Inflammatory macrophage treated with lipopolysaccharide for 1 hour (primary cell): Measurements from ENCODE around the gene MESD.

ENCODE experiments used
- DNase-seq, 2 donors: peaks; one replicate each; pipeline ENCODE4 v3.0.0-alpha.2; 2020 to 2022

Gene MESD

GRCh38 chr15:80957556-80957955, 32.1 kb downstream of the MESD start:
- peak in 1 of 2 donors; percentile 39 for DNase-seq

GRCh38 chr15:80955571-80956452, 33.8 kb downstream of the MESD start:
- DNase-seq = peak; percentile 75 to 90

GRCh38 chr15:80953953-80954778, 35.5 kb downstream of the MESD start:
- no peak for DNase-seq

GRCh38 chr15:80953001-80953952, 36.3 kb downstream of the MESD start:
- DNase-seq = no peak

- no peak for DNase-seq
Observed at GRCh38 chr15:80951941-80952340, 37.7 kb downstream of the MESD start.

GRCh38 chr15:80950291-80951078, 39.1 kb downstream of the MESD start:
- DNase-seq = no peak

GRCh38 chr15:80949756-80950155, 39.9 kb downstream of the MESD start:
- no peak for DNase-seq

GRCh38 chr15:80948651-80949292, 40.8 kb downstream of the MESD start:
- no peak for DNase-seq

- no peak for DNase-seq
Observed at GRCh38 chr15:80946576-80946975, 43.0 kb downstream of the MESD start.

GRCh38 chr15:80945605-80946004, 44.0 kb downstream of the MESD start:
- DNase-seq = no peak

- no peak for DNase-seq
Observed at GRCh38 chr15:80944818-80945217, 44.8 kb downstream of the MESD start.

- no peak for DNase-seq
Observed at GRCh38 chr15:80942746-80943565, 46.7 kb downstream of the MESD start.

- DNase-seq = no peak
Observed at GRCh38 chr15:80942266-80942665, 47.4 kb downstream of the MESD start.

- DNase-seq = no peak
Observed at GRCh38 chr15:80940851-80941250, 48.8 kb downstream of the MESD start.

GRCh38 chr15:80940331-80940730, 49.3 kb downstream of the MESD start:
- DNase-seq = no peak

- DNase-seq = no peak
Observed at GRCh38 chr15:80939216-80939615, 50.4 kb downstream of the MESD start.

GRCh38 chr15:80937718-80938117, 51.9 kb downstream of the MESD start:
- DNase-seq = no peak

GRCh38 chr15:80936288-80937078, 53.1 kb downstream of the MESD start:
- no peak for DNase-seq

GRCh38 chr15:80934761-80935221, 54.8 kb downstream of the MESD start:
- peak in 1 of 2 donors; percentile 31 for DNase-seq
